RPMI7951 (cell line): ENCODE data around the gene PFKL. TPM values are rescaled to one million over a fixed set of nuclear protein-coding genes. Genes with fewer than 3 reads are reported as not detected.

Source experiments
- DNase-seq: peaks from one replicate; pipeline ENCODE4 v3.0.0-alpha.2; 2012; ENCODE audit warnings: low read depth
- total RNA-seq: library from RNA; depleted of rRNA; stranded (reverse); fragments of >200 nt; shearing (Covaris generic); gene quantifications from 2 replicates; pipeline ENCODE4 v1.2.3, GENCODE V29; 2014; rRNA removed

PFKL gene
- total RNA-seq, result 97.3 and 116 TPM in 2 replicates

DNA sequence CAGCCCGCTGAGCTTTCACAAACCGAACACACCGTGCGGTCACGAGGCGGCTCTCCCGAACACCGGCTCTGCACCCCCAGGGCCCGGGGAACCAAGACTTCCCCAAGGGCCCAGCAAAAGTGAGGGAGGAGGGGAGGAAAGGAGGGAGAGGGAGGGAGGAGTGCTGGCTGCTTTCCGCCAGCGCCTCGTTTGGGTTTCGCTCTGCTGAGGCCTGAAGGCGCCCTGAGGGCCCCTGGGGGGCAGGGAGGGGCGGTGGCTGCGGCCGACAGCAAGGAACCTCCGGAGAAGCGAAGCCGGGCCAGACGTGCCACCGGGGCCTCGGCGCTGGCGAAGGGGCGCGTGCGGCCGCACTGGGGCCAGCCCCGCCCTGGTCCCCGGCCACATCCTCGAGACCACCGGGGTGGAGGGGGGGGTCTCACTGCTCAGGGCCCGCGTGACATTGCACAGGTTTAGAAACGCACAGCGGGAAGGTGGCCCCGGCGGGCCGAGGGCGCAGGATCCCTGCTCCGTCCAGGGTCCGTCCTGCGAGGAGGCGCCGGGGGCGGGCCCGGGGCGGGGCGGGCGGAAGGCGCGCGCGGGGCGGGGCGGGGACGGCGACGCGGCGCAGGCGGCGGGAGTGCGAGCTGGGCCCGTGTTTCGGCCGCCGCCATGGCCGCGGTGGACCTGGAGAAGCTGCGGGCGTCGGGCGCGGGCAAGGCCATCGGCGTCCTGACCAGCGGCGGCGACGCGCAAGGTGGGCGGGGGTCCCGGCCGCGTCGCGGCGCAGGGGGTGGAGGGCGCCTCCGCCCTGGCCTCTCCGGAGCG is at the start of gene PFKL:
Gene PFKL, plus strand, starts transcription at position 596 of the 804 bp plus-strand sequence. Its CDS starts 53 bp downstream, at position 649.
- DNase-seq, result peak; percentile 84

DNA sequence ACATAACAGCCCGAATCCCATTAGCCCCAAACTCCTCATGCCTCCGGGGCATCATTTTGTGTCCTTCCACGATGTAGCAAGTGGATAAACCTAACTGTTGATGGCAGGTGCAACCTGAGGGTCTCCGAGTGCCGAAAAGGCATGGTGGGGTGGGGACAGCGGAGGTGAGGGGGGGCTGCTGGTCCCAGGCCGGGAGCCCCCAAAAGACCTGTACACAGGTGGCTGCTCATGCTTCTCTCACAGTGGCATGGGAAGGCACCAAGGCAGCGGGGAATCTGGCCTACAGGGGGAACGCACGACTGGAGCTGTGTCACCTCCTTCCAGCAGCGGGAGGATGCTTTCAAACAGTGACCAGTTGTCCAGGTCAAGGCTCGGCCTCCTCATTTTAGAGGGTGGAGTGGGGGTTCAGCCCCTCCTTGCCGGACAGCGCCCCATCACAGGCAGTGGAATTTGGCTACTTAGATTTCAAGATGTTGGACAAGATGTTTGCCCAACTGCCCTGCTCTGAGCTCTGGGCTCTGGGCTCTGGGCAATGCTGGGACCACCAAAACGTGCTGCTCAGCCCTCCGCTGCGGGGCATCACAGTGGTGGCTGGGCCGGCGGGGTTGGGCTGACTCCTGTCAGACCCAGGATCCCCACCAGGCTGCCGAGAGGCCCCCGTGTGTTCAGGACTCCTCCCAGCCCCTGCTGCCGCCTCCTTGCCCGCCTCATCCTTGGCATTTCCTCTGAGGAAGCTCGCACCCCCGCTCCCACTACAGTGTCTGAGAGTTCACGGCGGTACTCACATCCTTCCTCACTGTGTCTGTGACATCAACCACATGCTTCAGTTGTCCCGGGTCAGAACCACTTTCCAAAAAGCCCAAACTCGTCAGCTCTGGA is 45.8 kb upstream of the PFKL start:
- no peak for DNase-seq

DNA sequence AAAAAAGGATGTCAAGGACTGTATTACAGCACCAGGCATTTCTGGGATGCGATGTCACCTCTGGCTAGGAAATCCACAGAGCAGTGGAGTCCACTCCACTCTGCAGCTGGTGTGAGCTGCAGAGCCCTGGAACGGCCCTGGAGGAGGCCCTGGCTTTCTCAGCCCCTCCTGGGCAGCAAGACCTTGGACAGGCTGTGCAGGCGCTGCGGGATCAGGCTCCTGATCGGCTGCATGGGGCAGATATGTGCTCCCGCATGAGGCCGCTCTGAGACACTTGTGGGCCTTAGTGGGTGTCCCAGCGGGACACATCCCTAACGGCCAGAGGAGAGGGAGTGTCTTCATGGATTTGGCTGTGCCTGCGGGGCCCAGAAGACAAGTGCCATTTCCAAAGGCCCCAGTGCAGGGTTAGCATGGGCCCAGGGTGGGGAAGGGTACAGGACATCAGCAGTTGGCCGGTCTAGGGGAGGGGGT is 44.3 kb upstream of the PFKL start:
- DNase-seq, result peak; percentile 20

- DNase-seq, result no peak
Measured at GRCh38 chr21:44258056-44258725, 41.7 kb upstream of the PFKL start.

GRCh38 chr21:44259082-44259705 is 40.7 kb upstream of the PFKL start:
- DNase-seq, result peak; percentile 71

GRCh38 chr21:44260066-44260465 is 39.8 kb upstream of the PFKL start:
- DNase-seq, result no peak

- no peak for DNase-seq
Measured at GRCh38 chr21:44260791-44261631, 38.8 kb upstream of the PFKL start.

DNA sequence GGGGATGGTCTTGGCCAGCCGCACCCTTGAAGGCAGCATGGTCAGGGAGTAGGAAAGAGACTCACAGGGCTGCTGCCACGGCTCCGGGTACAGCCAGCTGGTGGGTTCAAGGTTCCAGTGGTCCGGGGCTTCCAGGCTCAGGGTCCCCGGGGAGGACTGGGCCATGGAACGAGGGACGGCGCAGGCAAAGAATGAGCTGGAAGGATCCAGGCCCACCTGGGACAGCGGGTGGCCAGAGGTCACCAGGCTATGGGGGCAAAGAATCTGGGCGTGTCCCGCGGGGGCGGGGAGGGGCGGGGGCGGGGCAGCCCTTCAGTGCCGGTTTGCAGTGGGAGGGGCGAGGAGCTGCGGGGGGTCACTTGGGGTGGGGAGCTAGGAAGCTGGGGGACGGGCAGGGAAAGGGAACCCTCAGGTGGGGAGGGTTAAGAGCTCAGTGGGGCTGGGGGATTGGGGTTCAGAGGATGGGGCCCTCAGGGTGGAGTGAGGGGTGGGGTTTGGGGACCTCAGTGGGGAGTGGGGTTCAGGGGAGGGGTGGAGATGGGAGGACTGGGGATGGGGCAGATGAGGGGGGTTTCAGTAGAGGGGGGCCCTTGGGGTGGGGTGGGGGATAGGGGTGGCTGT is 38.1 kb upstream of the PFKL start, which contains the start of gene DNMT3L:
Gene DNMT3L, minus strand, starts transcription at position 223 of the 621 bp plus-strand sequence. CDS start 638 bp downstream, outside the sequence.
- DNase-seq, result no peak

GRCh38 chr21:44262338-44263056 is 37.4 kb upstream of the PFKL start:
- no peak for DNase-seq

- DNase-seq, result no peak
Measured at GRCh38 chr21:44263221-44263760, 36.6 kb upstream of the PFKL start.

DNA sequence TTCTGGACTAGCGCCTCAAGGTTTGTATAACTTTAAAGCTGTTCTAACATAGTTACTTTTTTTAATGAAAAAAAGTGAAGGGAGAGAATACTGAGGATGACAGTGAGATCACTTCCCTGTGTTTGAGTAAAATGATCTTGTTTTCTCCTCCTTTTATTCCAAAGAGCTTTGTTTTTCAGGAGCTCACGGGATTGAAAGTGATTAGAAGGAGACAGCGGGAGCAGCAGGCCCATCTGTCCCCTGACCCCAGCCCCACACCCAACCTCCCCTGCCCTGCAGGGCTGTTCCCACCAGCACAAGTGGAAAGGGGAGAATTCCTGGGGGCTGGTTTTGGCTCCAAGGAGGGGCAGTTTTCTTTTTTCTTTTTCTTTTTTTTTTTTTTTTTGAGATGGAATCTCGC is 36.1 kb upstream of the PFKL start:
- DNase-seq, result no peak

DNA sequence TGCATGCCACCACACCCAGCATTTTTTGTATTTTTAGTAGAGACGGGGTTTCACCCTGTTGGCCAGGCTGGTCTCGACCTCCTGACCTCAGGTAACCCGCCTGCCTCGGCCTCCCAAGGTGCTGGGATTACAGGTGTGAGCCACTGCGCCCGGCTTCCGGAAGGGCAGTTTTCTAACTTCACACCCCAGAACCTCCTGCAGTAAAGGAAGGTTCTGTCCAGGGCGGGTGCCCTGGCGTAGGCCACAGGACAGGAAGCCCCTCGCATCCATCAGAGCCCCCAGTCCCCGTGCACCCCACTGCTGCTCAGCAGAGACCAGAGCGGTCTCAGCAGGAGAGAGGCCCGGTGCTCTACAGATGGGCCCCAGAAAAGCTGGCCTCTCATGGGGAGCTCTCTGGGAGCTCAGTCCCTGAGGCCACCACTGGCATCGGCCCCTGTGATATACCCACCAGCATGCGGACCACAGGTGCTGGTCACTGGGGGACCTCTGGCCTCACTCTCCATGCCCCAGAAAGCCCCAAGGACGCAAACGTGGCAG is 34.1 kb upstream of the PFKL start:
- DNase-seq, result no peak

DNA sequence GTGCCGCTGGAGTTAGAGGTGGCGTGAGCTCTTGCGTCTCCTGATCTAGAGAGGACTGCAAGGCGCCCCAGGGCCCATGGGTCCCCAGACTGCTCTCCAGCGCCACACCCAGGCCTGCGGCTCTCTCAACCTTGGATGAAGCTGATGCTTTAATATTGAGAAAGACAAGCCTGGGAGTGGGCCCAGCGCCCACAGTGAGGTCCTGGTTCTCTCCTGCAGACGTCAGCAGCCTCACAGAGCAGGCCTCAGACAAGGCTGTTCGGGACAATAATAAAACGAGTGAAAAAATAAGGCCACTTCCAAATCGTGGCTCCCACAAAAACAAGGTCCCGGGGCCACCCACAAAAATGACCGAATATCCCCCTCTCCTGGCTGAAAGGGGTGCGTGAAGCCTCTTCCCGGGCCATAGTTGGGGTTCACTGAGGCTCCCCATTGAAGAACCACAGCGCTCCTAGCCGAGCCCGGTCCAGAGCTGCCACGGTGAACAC is 32.2 kb upstream of the PFKL start:
- no peak for DNase-seq

DNA sequence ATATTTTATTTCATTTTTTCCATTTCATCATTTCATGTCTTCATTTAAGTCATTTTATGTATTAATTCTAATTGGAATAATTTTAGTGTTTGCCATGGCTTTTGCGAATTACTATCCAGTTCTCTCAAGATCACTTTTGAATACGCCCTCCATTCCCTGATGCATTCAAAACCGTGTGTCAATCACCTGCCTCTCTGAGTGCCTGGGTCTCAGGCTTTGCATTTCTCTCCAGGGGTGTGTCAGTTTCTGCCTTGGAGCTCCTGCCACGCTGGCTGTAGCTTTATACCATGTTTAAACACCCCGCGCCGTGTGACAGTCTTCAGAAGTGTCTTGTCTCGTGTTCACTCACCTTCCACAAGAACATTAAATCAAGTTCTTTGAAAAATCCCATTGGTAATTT is 30.8 kb upstream of the PFKL start:
- DNase-seq, result no peak

GRCh38 chr21:44271558-44272283 is 28.1 kb upstream of the PFKL start:
- DNase-seq, result no peak

DNA sequence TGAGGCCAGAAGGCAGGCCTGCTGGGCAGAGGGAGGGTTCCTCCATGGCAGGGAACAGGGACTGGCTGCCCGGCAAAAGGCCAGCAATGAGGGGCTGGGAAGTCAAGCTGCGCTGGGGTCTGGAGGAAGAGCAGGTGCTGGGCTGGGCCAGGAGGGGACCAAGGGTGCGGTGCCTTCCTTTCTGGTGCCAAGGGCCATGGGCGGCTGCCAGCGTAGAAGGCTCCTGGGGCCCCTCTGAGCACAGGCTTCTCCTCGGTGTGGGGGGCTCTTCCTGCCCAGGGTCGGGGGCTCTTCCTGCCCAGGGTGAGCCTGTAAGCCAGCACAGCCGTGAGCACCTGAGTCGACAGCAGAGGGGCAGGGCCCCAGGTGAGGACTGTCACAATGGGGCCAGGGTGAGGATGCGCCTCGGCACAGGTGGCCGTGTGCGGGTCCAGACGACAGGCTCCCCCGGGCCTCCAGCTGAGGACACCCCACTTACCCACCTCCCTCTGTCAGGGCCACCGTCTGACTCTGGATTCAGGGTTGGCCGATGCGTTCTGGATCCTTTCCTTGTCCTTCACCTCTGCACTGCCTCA is 27.5 kb upstream of the PFKL start:
- DNase-seq, result no peak

DNA sequence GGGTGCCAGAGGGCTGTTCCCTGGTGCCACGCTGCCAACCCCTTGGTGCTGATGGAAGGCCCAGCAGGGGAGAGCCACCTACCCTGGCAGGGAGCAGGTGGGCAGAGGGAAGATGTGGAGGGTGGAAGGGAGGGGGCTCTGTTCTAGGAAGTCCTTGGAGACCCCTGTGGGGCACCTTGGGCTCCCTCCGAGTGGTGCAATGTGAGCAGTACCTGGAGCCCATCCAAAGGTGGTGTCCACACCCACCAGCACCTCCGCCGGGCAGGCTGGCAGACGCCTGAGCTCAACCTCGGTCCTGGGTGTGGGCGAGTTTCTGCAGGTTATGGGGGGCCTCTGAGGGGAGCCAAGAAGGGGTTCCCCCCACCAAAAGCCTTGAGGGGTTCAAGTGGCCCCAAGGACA is 26.8 kb upstream of the PFKL start:
- no peak for DNase-seq

DNA sequence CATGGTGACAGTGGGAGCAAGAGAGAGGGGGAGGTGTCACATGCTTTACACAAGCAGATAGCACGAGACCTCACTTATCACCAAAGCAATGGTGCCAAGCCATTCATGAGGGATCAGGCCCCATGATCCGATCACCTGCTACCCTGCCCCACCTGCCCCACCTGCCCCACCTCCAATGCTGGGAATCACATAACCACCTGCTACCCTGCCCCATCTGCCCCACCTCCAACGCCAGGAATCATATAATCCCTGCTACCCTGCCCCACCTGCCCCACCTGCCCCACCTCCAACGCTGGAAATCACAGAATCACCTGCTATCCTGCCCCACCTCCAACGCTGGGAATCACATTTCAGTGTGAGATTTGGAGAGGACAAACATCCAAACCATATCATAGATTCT is 24.8 kb upstream of the PFKL start:
- no peak for DNase-seq
